Effector memory CD4-positive, alpha-beta T cell (primary cell): ENCODE measurements around the gene SMIM24.
"Not testable (repeated sequence)": the region's sequence is repeated elsewhere in the genome, so short reads cannot be mapped to it uniquely, and the experiment has no call there.

Experiments
- DNase-seq, 3 donors: peaks; one replicate each; pipeline ENCODE4 v3.0.0-alpha.2; 2020
- H3K27ac ChIP-seq: 2 replicates; pipeline ENCODE4 v1.7.0; 2013; ENCODE audit warnings: mild to moderate bottlenecking, low read length, moderate library complexity; ENCODE audit not compliant: insufficient read depth, poor library complexity, severe bottlenecking
- H3K27me3 ChIP-seq: replicated peaks from 2 replicates; pipeline ENCODE4 v1.7.0; 2013; ENCODE audit warnings: mild to moderate bottlenecking, low read length; ENCODE audit not compliant: insufficient read depth, control insufficient read depth, poor library complexity, severe bottlenecking
- H3K36me3 ChIP-seq: 2 replicates; pipeline ENCODE4 v1.7.0; 2013; ENCODE audit warnings: mild to moderate bottlenecking, low read length, moderate library complexity; ENCODE audit not compliant: control insufficient read depth, insufficient read depth
- H3K4me1 ChIP-seq: 2 replicates; pipeline ENCODE4 v1.7.0; 2013; ENCODE audit warnings: low read length, mild to moderate bottlenecking; ENCODE audit not compliant: control insufficient read depth, insufficient read depth, poor library complexity, severe bottlenecking
- H3K4me3 ChIP-seq: 2 replicates; pipeline ENCODE4 v1.7.0; 2013; ENCODE audit warnings: low read length, low read depth, mild to moderate bottlenecking; ENCODE audit not compliant: insufficient read depth, poor library complexity, severe bottlenecking
- H3K9me3 ChIP-seq: 2 replicates; pipeline ENCODE4 v1.7.0; 2013; ENCODE audit warnings: mild to moderate bottlenecking, low read length, moderate library complexity; ENCODE audit not compliant: control insufficient read depth

The SMIM24 gene

DNA sequence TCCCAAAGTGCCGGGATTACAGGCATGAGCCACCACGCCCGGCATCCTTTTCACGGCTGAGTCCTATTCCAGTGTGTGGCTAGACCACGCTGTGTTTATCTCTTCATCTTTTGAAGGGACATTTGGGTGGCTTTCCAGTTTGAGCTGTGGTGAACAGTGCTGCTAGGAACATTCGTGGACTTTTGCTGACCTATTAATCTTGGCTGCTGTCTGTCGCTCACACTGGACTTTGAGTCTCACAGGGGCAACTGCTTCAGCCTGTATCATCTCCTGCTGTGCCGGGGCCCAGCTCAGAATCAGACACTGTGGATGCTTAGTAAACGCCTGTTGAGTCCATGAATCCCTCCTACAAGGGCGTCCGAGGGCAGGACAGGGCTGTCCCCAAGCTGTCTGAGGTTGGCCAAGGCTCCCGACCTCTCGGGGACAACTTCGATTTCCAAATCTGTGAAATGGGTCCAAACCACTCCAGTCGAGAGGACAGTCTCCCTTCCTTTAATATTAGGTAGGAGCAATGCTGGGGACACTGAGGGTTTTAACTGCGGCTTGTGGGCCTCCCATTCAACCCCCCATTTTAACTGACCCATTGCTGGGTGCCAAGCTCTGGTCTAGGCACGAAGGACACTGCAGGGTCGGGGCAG, 48.4 kb downstream of the SMIM24 start:
- no peak for DNase-seq
- Histone ChIP-seq H3K4me1 (peaks cover 4% of the 10 kb centered on the region), H3K27me3 (no peaks in the 10 kb centered on the region), H3K9me3 (no peaks in the 10 kb centered on the region), H3K4me3 (no peak overlapping the region), H3K27ac (no peak overlapping the region), H3K36me3 (no peaks in the 10 kb centered on the region)

GRCh38 chr19:3430366-3430680, 50.0 kb downstream of the SMIM24 start:
- not testable (repeated sequence) for H3K27ac ChIP-seq

DNA sequence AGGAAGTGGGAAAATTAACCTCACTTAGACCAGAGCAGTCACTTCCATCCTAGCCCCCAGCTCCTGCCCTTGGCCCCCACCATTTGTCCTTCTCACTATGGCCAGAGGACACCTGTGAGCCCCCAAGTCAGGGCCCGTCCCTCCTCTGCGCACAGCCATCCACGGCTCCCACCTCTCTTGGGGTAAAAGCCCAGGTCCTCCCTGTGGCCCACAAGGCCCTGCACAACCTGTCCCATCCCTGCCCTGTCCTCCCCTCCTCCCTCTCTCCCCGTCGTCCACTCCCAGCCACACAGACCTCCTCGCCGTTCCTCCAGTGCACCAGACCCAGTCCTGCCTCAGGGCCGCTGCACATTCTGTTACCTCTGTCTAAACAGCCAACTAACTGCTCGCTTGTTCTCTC, 53.9 kb downstream of the SMIM24 start:
- DNase-seq, result no peak
- Histone ChIP-seq H3K27me3 (no peaks in the 10 kb centered on the region), H3K9me3 (no peaks in the 10 kb centered on the region), H3K4me3 (no peak overlapping the region), H3K27ac (no peak overlapping the region), H3K36me3 (no peaks in the 10 kb centered on the region), H3K4me1 (no peaks in the 10 kb centered on the region)

More at GRCh38 chr19:3430366-3430680, 50.0 kb downstream of the SMIM24 start:
- not testable (repeated sequence) for H3K4me1 ChIP-seq, H3K27me3 ChIP-seq, DNase-seq, H3K36me3 ChIP-seq, H3K9me3 ChIP-seq, H3K4me3 ChIP-seq
